ENCODE data around the gene FOXN4.

- TF ChIP-seq GATA3 (IDR thresholded peaks at IDR 0.05; ENCODE audit: low read depth, low read length): no peak
- TF ChIP-seq GATA2 (IDR thresholded peaks at IDR 0.05; ENCODE audit: low read depth, low read length): no peak
These were observed 20.1 kb downstream of the FOXN4 start for GRCh38 chr12:109289004-109289403.

All from SH-SY5Y (cell line).